ENCODE data around the gene SLC19A1.

DNA sequence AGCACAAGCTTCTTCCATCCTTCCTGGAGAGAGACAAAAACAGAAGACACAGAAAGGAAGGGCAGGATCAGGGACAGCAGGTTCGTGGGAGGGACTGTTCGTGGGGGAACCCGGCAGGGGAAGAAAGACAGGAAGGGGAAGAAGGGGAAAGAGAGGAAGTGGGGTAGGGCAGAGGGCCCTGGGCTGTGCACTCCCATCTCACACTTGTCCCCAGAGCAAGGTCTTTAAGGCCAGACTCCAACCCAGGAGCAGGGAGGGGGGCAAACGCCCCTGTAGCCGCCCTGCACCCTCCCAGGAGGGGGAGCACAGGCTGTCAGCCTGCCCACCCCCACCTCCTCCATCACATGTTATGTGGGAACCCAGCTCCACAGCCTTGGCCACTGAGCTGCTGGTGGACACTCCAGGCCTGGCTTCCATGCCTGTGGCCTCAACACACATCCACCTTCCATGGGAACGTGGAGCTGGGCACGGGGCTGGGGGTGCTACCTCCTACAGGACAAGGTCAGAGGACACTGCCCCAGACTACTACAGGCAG, 9.3 kb downstream of the SLC19A1 start:
- TF ChIP-seq, protein P1, sequence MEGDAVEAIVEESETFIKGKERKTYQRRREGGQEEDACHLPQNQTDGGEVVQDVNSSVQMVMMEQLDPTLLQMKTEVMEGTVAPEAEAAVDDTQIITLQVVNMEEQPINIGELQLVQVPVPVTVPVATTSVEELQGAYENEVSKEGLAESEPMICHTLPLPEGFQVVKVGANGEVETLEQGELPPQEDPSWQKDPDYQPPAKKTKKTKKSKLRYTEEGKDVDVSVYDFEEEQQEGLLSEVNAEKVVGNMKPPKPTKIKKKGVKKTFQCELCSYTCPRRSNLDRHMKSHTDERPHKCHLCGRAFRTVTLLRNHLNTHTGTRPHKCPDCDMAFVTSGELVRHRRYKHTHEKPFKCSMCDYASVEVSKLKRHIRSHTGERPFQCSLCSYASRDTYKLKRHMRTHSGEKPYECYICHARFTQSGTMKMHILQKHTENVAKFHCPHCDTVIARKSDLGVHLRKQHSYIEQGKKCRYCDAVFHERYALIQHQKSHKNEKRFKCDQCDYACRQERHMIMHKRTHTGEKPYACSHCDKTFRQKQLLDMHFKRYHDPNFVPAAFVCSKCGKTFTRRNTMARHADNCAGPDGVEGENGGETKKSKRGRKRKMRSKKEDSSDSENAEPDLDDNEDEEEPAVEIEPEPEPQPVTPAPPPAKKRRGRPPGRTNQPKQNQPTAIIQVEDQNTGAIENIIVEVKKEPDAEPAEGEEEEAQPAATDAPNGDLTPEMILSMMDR (IDR thresholded peaks at IDR 0.05 in 4 of 5, conservative IDR thresholded peaks at IDR 0.05 in 1 of 5): no peak
- TF ChIP-seq POLR2A (IDR thresholded peaks at IDR 0.05): no peak
